Activated CD8-positive, alpha-beta memory T cell treated with anti-CD3 and anti-CD28 coated beads, Interleukin-2, amount 10 ng/mL, durations not matched to agents 7 days and 5 days (primary cell): ENCODE data around the gene ADCY6. TPM values are rescaled to one million over a fixed set of nuclear protein-coding genes. Genes with fewer than 3 reads are reported as not detected.

Source experiments
- ATAC-seq: fragments of 150-1000 bp; cut with Tn5 transposase; one replicate; pipeline ENCODE4 v1.10.0; 2021; ENCODE audit warnings: moderate library complexity
- CTCF ChIA-PET: fragments of 350-600 bp; sonication (Branson Sonifier 250); formaldehyde crosslinking; loops from one replicate; lab custom pipeline; 2021; ENCODE audit warnings: antibody characterized with exemption; lab: Charles Lee
- DNase-seq: peaks from one replicate; pipeline ENCODE4 v3.0.0-alpha.2; 2020
- H3K27ac Mint-ChIP-seq: one replicate; pipeline ENCODE4 v1.8.0; 2021; ENCODE audit warnings: mild to moderate bottlenecking, mixed read lengths
- H3K27me3 Mint-ChIP-seq: one replicate; pipeline ENCODE4 v1.8.0; 2021; ENCODE audit warnings: mixed read lengths
- H3K36me3 Mint-ChIP-seq: one replicate; pipeline ENCODE4 v1.8.0; 2021; ENCODE audit warnings: mild to moderate bottlenecking, mixed read lengths
- H3K4me1 Mint-ChIP-seq: one replicate; pipeline ENCODE4 v1.8.0; 2021; ENCODE audit warnings: mixed read lengths
- H3K4me3 Mint-ChIP-seq: one replicate; pipeline ENCODE4 v1.8.0; 2021; ENCODE audit warnings: mild to moderate bottlenecking, moderate library complexity, mixed read lengths
- H3K9me3 Mint-ChIP-seq: one replicate; pipeline ENCODE4 v1.8.0; 2022; ENCODE audit warnings: low read depth, mixed read lengths
- microRNA-seq: library from miRNA; unstranded; fragments of <30 nt; microRNA quantifications from one replicate; pipeline ENCODE4 v1.2.0, GENCODE V29; 2022
- total RNA-seq, 2 experiments: library from RNA; stranded (reverse); gene quantifications; one replicate each; pipeline ENCODE4 v1.2.3, GENCODE V29; 2021

ADCY6 gene
- total RNA-seq, 2 experiments from 2014 or later, result 0.15 to 0.42 TPM

GRCh38 chr12:48716493-48717251 lies 72.2 kb downstream of the ADCY6 start, which contains the start of gene CCNT1:
TSS of gene CCNT1 (minus strand) at chr12:48716707. CDS start at chr12:48716675, 32 bp downstream.
- Mint-ChIP-seq H3K4me1 (peaks cover 39% of the 10 kb centered on the region), H3K9me3 (peaks cover 7% of the 10 kb centered on the region), H3K27me3 (peaks cover 4% of the 10 kb centered on the region), H3K36me3 (peaks cover 53% of the 10 kb centered on the region), H3K4me3 (peak within 1 kb of the TSS; percentile 94), H3K27ac (peak within 1 kb of the TSS; percentile 94)
- CTCF ChIA-PET, result interaction anchor here (0.7 to 1.6 kb wide), 2 partner anchors 13 to 37 kb away, joined by 3 to 4 read pairs; no protein-coding TSS in a partner anchor
- ATAC-seq, result peak; percentile 97
- DNase-seq, result peak; percentile 100

Small RNAs within 50 kb of the gene (microRNA-seq; reads per million reads assigned to microRNA genes)
- gene MIR4701, result not detected

Other genes starting within 250 kb of the ADCY6 start
- not detected for gene LALBA, start 219.0 kb downstream of the ADCY6 start, total RNA-seq
- 10 to 100 TPM; 56.6 to 57.7 TPM for gene KANSL2, start 106.9 kb downstream of the ADCY6 start, total RNA-seq
- gene CCNT1, start 72.4 kb downstream of the ADCY6 start, total RNA-seq, result 10 to 100 TPM; 51.4 to 66.8 TPM
- gene CACNB3, start 29.4 kb upstream of the ADCY6 start, total RNA-seq, result 10 to 100 TPM; 11.0 to 12.8 TPM
- 100 to 1,000 TPM; 146 to 157 TPM for gene DDX23, start 63.1 kb upstream of the ADCY6 start, total RNA-seq
- gene RND1, start 76.8 kb upstream of the ADCY6 start, total RNA-seq, result 1 to 10 TPM; 2.7 to 4.2 TPM
- 10 to 100 TPM; 78.5 to 88.8 TPM for gene FKBP11, start 136.4 kb upstream of the ADCY6 start, total RNA-seq
- gene ARF3, start 168.4 kb upstream of the ADCY6 start, total RNA-seq, result 100 to 1,000 TPM in 1 of 2 experiments, 10 to 100 TPM in 1; 89.4 to 118 TPM
- gene WNT10B, start 182.6 kb upstream of the ADCY6 start, total RNA-seq, result 1 to 10 TPM; 2.0 to 4.4 TPM
- 1 to 10 TPM in 1 of 2 experiments, under 1 TPM in 1; 0.87 to 1.2 TPM for gene WNT1, start 189.2 kb upstream of the ADCY6 start, total RNA-seq
- under 1 TPM; 0.38 to 0.66 TPM for gene DDN, start 210.3 kb upstream of the ADCY6 start, total RNA-seq
- 10 to 100 TPM; 58.9 to 66.0 TPM for gene PRKAG1, start 229.7 kb upstream of the ADCY6 start, total RNA-seq